GM12873 (cell line): ENCODE results near the gene COL18A1.

Experiments
- CTCF ChIP-seq: IDR thresholded peaks from 2 replicates; pipeline ENCODE4 v1.5.1; 2012; ENCODE audit warnings: low read depth, mild to moderate bottlenecking, moderate library complexity, low read length, control low read depth; ENCODE audit not compliant: insufficient read depth; ENCODE audit errors: missing control alignments

The COL18A1 gene

DNA sequence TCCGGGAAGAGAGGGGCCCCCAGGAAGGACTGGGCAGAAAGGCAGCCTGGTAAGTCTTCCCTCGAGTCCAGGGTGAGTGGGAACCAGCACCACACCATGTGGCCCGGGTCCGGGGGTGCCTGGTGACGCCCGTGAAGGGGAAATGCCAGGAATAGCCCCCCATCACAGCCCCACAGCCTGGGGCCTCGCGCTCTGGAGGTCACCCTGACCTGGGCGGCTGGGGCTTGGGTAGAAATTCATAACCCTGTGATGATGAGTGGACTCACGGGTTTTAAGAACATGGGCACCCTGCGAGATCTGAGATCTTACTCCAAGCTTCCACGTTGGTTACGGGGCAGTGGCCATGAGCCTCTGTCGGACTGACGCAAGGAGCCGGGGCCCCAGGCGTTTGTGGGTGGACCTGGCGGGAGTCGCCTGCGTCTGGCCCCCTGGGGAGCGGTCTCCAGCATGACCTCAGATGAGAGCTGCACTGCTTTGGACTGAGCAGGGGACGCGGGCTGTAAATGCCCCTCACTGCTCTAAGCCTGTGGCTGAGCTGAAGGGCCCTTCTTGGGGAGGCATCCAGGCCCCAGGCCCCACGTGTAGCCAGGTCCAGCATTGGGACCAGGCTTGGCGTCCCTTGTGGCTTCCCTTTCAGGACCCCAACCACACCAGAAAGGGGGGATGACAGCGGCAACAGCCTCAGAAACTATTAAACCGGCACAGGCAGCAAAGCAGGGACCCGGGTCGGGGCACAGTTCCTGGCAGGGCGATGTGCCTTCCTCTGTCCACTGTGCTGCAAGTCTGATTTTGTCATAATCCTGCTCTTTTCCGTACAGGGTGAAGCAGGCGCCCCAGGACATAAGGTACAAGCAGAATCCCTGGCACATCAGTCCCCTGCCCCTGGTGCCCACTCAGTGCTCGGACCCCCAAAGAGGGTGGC lies 77.3 kb downstream of the COL18A1 start:
- TF ChIP-seq CTCF: no peak

DNA sequence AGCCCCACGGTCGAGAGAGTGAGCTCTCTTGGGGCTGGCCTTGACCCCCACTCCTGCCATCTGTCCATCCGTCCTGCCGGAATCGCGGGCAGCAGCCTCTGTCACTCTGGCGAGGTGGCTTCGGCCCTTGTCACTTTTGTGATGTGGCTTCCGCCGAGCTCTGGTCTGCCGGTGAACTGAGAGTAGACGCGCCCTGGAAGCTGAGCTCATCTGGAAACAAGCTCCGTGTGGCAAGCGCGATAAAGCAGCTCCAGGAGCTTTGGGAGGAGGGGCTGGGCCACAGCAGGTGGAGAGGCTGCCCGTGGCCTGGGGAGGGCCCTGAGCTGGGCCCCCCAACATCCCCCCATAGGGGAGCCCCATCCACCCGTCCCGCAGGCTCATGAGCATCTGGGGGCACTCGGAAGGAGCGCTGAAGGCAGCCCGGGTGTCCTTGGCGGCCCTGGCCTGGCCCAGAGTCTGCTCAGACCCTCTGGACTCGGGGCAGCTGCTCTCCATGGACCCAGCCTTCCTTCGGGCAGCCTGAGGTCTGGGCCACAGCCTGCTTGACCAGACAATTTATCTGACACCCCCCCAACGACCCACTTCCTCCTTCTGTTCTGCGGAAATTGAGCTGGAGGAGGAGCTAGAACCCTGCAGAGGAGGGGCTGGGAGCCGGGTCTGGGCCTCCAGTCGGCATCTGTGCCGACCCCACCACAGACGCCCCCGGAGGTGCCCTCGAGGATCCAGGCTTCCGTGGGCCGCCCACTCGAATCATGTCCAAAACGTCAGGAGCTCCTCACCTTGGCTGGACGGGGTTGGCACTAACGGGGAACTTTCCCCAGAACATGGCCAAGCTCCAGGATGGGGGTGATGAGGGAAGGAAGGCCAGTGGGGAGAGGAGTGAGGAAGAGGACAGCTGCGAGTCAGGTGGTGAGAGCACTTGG lies 78.2 kb downstream of the COL18A1 start:
- TF ChIP-seq CTCF: no peak

GRCh38 chr21:45484318-45484717 lies 79.4 kb downstream of the COL18A1 start:
- TF ChIP-seq CTCF: no peak

- TF ChIP-seq CTCF: no peak
Measured at GRCh38 chr21:45485686-45486442, 80.9 kb downstream of the COL18A1 start.

DNA sequence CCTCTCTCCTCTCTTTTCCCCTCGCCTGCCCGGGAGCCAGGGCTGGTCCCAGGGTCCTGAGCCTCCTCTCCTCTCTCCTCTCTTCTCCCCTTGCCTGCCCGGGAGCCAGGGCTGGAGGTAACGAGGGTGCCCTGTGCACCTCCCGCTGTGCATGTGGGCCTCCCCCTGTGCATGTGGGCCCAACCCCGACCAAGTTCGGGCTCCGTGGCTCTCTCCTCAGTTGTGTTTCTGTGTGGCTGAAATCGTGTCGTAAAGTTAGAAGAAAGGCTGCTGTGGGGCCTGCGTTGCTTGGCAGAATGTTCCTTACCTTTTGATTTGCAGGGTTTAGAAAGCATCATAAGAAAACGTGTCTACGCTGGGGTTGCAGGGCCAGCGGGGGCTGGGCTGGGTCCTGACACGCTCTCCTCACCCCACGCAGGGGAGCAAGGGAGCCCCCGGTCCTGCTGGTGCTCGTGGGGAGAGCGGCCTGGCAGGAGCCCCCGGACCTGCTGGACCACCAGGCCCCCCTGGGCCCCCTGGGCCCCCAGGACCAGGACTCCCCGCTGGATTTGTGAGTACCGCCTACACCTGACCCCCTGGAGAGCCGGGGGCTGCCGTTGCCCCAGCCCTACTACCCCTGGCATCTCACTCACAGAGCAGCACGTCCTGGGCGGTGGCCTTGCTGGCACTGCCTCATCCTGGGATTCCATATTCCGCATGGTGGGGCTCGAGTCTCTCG lies 81.6 kb downstream of the COL18A1 start:
- TF ChIP-seq CTCF: no peak

DNA sequence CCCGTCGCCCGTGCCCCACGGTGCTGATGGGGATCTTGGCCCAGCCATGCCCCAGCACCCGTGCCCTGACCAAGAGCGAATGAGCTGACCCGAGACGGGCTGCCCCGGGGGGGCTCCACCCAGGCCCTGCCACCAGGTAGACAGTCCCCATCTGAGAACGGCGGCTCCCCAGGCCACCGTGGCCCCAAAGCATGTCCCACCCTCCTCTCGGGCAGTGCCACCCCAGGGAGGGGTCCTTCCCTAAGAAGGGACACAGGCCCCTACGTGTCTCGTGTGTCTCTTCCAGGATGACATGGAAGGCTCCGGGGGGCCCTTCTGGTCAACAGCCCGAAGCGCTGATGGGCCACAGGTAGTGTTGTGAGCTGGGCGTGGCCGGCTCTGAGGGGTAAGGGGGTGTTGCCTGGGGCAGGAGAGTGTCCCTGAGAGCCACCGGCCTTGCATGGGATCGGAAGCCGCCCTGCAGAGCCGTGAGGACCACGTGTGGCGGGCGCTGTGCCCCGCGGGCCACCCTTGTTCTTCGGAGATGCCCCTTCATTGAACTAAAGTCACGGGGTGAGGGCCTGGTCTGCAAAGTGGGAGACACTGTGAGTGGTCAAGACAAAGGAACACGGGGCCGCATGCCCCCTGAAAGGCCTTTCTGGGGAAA lies 82.3 kb downstream of the COL18A1 start:
- TF ChIP-seq CTCF: no peak
